SK-N-SH treated with all-trans-retinoic acid at 6 μM for 48 hours (cell line): ENCODE results near the gene FIBP.

Experiments used
- ATAC-seq: fragments of 200-7000 bp; cut with Tn5 transposase; 3 replicates; pipeline ENCODE4 v1.9.1; 2020; ENCODE audit warnings: mild to moderate bottlenecking, moderate library complexity
- BACH2 ChIP-seq: fragments of 250-450 bp; sonication (Bioruptor Pico); IDR thresholded peaks from 2 replicates; pipeline ENCODE4 v1.9.0; 2021; ENCODE audit warnings: mild to moderate bottlenecking, borderline replicate concordance
- CSDC2 ChIP-seq: fragments of 250-450 bp; sonication (Bioruptor Pico); IDR thresholded peaks from 2 replicates; pipeline ENCODE4 v1.5.0; 2020; ENCODE audit warnings: mild to moderate bottlenecking, moderate library complexity
- ESRRG ChIP-seq: fragments of 250-450 bp; sonication (Bioruptor Pico); IDR thresholded peaks from 2 replicates; pipeline ENCODE4 v1.6.1; 2021; ENCODE audit warnings: mild to moderate bottlenecking
- GLIS3 ChIP-seq: fragments of 250-450 bp; sonication (Bioruptor Pico); IDR thresholded peaks from 2 replicates; pipeline ENCODE4 v1.5.0; 2020; ENCODE audit warnings: mild to moderate bottlenecking, moderate library complexity
- ISL1 ChIP-seq: fragments of 250-450 bp; sonication (Bioruptor Pico); IDR thresholded peaks from 2 replicates; pipeline ENCODE4 v2.1.2; 2022; ENCODE audit warnings: mild to moderate bottlenecking, moderate library complexity
- OSR1 ChIP-seq: fragments of 250-450 bp; sonication (Bioruptor Pico); IDR thresholded peaks from 2 replicates; pipeline ENCODE4 v1.8.0; 2022; ENCODE audit warnings: moderate library complexity, mild to moderate bottlenecking, inconsistent platforms
- PPARA ChIP-seq: fragments of 250-450 bp; sonication (Bioruptor Pico); IDR thresholded peaks from 2 replicates; pipeline ENCODE4 v1.5.0; 2020; ENCODE audit warnings: mild to moderate bottlenecking, borderline replicate concordance
- RARB ChIP-seq: fragments of 250-450 bp; sonication (Bioruptor Pico); IDR thresholded peaks from 2 replicates; pipeline ENCODE4 v1.8.0; 2021; ENCODE audit warnings: mild to moderate bottlenecking, moderate library complexity
- SNAI2 ChIP-seq: fragments of 250-450 bp; sonication (Bioruptor Pico); IDR thresholded peaks from 2 replicates; pipeline ENCODE4 v1.5.0; 2020; ENCODE audit warnings: mild to moderate bottlenecking, moderate library complexity
- ZC3H10 ChIP-seq: fragments of 250-450 bp; sonication (Bioruptor Pico); IDR thresholded peaks from 2 replicates; pipeline ENCODE4 v1.5.1; 2021; ENCODE audit warnings: mild to moderate bottlenecking, moderate library complexity
- ZFP3 ChIP-seq: fragments of 250-450 bp; sonication (Bioruptor Pico); IDR thresholded peaks from 2 replicates; pipeline ENCODE4 v1.5.0; 2020; ENCODE audit warnings: mild to moderate bottlenecking, moderate library complexity
- ZFP30 ChIP-seq: fragments of 450-650 bp; formaldehyde crosslinking; IDR thresholded peaks from 2 replicates; pipeline ENCODE4 v1.5.0; 2022; ENCODE audit warnings: mild to moderate bottlenecking, moderate library complexity
- ZNF565 ChIP-seq: fragments of 450-650 bp; formaldehyde crosslinking; conservative IDR thresholded peaks from 2 replicates; pipeline ENCODE4 v1.5.0; 2020; ENCODE audit warnings: low read depth, mild to moderate bottlenecking, moderate library complexity
- TF ChIP-seq, protein P1 (sequence below): fragments of 250-450 bp; sonication (Bioruptor Pico); IDR thresholded peaks from 2 replicates; pipeline ENCODE4 v1.5.0; 2020; ENCODE audit warnings: mild to moderate bottlenecking, moderate library complexity
- TF ChIP-seq, protein P2 (sequence below): fragments of 250-450 bp; sonication (Bioruptor Pico); IDR thresholded peaks from 2 replicates; pipeline ENCODE4 v1.5.1; 2021; ENCODE audit warnings: mild to moderate bottlenecking, moderate library complexity
- TF ChIP-seq, protein P3 (sequence below): fragments of 250-450 bp; sonication (Bioruptor Pico); IDR thresholded peaks from 2 replicates; pipeline ENCODE4 v1.8.0; 2020; ENCODE audit warnings: mild to moderate bottlenecking, moderate library complexity, borderline replicate concordance
- TF ChIP-seq, protein P4 (sequence below): fragments of 250-450 bp; sonication (Bioruptor Pico); IDR thresholded peaks from 2 replicates; pipeline ENCODE4 v1.5.1; 2020; ENCODE audit warnings: low read depth, mild to moderate bottlenecking, moderate library complexity
- TF ChIP-seq, protein P5 (sequence below): fragments of 250-450 bp; sonication (Bioruptor Pico); IDR thresholded peaks from 2 replicates; pipeline ENCODE4 v1.8.0; 2021; ENCODE audit warnings: low read depth, mild to moderate bottlenecking, moderate library complexity, borderline replicate concordance

Gene FIBP

DNA sequence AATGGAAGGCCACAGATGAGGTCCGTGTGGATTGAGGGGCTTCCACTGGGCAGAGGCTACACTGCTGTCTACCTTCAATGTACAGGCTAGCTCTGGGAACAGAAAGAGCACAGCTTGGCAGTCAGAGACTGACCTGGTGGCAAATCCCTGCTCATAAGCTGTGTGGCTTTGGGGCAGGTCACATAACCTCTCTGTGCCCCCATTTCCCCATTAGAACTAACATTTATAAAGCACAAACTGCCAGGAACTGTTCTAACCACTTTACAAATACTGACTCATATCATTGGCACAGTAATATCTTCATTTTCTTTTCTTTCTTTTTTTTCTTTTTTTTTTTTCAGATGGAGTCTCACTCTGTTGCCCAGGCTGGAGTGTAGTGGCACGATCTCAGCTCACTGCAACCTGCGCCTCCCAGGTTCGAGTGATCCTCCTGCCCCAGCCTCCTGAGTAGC lies 8.8 kb upstream of the FIBP start:
- TF ChIP-seq SNAI2 (no peak), BACH2 (CRISPR knock-in tag) (no peak), CSDC2 (CRISPR knock-in tag) (no peak)

DNA sequence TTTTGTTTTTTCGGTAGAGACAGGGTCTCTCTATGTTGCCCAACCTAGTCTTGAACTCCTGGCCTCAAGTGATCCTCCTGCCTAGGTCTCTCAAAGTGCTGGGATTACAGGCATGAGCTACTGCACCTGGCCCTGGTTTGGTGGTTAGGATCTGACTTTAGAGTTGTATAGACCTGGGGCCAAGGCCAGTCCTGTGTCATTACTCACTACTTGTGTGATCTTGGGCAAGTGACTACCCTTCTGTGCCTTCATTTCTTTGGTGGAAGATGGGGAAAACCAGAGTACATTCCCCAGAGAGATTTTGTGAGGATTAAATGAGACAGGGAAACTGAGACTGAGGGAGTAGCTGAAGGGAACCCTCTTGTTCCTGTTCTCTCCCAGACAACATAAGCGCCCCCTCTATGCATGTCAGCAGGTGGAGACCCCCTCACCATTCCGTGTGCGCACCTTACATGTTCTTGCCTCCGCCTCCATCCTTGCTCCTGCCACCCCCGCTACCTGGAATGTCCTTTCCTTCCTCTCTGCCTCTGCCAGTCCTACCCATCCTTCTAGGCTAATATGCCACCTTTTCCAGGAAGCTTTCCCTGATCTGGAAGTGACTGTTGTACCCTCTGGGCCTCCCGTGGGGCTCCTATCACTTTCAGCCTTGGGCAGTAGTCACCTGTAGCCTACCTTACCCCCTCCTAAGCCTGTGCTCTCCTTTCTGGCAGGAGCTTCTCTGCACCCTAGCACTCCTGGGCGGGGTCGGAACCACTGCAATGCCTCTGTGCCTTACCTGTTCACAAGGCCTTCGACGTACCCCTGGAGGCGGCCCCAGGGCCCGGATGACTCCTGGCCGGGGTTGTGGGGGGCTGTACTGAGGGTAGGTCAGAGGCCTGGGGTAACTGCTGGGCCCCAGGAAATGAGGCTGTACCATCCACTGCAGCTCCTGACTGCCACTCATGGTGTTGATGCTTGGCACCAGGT lies 8.0 kb upstream of the FIBP start:
- ATAC-seq: no peak
- TF ChIP-seq, protein P1, sequence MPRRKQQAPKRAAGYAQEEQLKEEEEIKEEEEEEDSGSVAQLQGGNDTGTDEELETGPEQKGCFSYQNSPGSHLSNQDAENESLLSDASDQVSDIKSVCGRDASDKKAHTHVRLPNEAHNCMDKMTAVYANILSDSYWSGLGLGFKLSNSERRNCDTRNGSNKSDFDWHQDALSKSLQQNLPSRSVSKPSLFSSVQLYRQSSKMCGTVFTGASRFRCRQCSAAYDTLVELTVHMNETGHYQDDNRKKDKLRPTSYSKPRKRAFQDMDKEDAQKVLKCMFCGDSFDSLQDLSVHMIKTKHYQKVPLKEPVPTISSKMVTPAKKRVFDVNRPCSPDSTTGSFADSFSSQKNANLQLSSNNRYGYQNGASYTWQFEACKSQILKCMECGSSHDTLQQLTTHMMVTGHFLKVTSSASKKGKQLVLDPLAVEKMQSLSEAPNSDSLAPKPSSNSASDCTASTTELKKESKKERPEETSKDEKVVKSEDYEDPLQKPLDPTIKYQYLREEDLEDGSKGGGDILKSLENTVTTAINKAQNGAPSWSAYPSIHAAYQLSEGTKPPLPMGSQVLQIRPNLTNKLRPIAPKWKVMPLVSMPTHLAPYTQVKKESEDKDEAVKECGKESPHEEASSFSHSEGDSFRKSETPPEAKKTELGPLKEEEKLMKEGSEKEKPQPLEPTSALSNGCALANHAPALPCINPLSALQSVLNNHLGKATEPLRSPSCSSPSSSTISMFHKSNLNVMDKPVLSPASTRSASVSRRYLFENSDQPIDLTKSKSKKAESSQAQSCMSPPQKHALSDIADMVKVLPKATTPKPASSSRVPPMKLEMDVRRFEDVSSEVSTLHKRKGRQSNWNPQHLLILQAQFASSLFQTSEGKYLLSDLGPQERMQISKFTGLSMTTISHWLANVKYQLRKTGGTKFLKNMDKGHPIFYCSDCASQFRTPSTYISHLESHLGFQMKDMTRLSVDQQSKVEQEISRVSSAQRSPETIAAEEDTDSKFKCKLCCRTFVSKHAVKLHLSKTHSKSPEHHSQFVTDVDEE (CRISPR knock-in tag): no peak
- TF ChIP-seq PPARA (CRISPR knock-in tag) (no peak), SNAI2 (no peak), ZC3H10 (no peak), GLIS3 (CRISPR knock-in tag) (no peak), ZNF565 (no peak), CSDC2 (CRISPR knock-in tag) (no peak)

More for the DNA sequence above, 8.8 kb upstream of the FIBP start:
- ATAC-seq: no peak

DNA sequence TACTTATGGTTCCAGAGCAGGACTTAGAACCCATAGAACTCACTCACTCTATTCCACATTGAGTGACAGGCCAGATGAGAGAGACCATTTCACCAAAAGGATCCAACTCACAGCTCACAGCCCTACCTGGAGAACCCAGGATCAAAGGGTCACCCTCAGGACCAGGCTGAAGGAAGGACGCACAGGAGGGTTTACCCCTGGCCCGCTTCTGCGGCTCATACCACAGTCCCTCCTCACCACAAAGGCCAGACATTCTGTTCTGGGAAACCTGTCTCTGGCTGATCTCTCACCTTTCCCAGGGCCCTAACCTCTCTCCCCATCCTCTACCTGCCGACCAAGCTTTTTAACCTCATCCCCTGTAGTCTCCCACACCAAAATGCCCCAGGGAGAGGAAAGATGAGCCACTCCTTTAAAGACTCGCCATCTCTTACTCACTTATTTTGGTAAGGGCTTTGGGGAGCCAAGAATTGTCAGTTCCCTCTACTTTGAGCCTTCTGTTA lies 7.3 kb upstream of the FIBP start:
- TF ChIP-seq OSR1 (CRISPR knock-in tag) (no peak), BACH2 (CRISPR knock-in tag) (no peak), ZFP30 (CRISPR knock-in tag) (no peak), ESRRG (CRISPR knock-in tag) (no peak), ZNF565 (no peak), ZC3H10 (no peak), CSDC2 (CRISPR knock-in tag) (no peak), ISL1 (CRISPR knock-in tag) (no peak)
- TF ChIP-seq, protein P2, sequence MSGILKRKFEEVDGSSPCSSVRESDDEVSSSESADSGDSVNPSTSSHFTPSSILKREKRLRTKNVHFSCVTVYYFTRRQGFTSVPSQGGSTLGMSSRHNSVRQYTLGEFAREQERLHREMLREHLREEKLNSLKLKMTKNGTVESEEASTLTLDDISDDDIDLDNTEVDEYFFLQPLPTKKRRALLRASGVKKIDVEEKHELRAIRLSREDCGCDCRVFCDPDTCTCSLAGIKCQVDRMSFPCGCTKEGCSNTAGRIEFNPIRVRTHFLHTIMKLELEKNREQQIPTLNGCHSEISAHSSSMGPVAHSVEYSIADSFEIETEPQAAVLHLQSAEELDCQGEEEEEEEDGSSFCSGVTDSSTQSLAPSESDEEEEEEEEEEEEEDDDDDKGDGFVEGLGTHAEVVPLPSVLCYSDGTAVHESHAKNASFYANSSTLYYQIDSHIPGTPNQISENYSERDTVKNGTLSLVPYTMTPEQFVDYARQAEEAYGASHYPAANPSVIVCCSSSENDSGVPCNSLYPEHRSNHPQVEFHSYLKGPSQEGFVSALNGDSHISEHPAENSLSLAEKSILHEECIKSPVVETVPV (CRISPR knock-in tag): no peak
- TF ChIP-seq, protein P3, sequence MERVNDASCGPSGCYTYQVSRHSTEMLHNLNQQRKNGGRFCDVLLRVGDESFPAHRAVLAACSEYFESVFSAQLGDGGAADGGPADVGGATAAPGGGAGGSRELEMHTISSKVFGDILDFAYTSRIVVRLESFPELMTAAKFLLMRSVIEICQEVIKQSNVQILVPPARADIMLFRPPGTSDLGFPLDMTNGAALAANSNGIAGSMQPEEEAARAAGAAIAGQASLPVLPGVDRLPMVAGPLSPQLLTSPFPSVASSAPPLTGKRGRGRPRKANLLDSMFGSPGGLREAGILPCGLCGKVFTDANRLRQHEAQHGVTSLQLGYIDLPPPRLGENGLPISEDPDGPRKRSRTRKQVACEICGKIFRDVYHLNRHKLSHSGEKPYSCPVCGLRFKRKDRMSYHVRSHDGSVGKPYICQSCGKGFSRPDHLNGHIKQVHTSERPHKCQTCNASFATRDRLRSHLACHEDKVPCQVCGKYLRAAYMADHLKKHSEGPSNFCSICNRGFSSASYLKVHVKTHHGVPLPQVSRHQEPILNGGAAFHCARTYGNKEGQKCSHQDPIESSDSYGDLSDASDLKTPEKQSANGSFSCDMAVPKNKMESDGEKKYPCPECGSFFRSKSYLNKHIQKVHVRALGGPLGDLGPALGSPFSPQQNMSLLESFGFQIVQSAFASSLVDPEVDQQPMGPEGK (CRISPR knock-in tag): no peak
- TF ChIP-seq, all 23 proteins: peak for 0
- no peak for ATAC-seq

DNA sequence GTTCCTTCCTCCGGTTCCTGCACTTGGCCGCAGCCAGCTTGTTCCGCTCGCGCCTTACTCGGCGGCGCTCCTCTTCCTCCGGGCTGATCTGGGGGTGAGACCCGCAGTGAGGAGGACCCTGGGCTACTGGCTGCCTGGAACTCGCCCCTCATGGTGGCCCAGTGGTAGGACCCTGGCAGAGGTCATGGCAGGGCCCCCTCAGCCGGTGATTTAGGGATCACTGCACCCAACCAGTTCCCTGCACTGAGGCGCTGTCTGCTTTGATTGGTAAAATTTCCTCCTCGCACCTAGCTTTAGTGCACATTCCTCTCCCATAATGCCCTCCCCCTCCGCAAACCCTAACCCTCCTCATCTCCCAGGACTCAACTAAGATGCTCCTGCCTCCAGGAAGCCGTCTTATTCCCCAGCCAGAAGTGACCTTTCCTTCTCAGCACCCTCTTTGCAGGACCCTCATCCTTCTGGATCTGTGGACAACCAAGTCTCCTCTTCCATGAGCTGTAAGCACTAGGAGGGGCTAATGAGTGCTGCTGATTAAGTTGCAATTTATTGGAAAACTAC lies 5.8 kb upstream of the FIBP start:
- no peak for ATAC-seq
- TF ChIP-seq, protein P4, sequence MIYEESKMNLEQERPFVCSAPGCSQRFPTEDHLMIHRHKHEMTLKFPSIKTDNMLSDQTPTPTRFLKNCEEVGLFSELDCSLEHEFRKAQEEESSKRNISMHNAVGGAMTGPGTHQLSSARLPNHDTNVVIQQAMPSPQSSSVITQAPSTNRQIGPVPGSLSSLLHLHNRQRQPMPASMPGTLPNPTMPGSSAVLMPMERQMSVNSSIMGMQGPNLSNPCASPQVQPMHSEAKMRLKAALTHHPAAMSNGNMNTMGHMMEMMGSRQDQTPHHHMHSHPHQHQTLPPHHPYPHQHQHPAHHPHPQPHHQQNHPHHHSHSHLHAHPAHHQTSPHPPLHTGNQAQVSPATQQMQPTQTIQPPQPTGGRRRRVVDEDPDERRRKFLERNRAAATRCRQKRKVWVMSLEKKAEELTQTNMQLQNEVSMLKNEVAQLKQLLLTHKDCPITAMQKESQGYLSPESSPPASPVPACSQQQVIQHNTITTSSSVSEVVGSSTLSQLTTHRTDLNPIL: no peak
- TF ChIP-seq, all 23 proteins: peak for 0

DNA sequence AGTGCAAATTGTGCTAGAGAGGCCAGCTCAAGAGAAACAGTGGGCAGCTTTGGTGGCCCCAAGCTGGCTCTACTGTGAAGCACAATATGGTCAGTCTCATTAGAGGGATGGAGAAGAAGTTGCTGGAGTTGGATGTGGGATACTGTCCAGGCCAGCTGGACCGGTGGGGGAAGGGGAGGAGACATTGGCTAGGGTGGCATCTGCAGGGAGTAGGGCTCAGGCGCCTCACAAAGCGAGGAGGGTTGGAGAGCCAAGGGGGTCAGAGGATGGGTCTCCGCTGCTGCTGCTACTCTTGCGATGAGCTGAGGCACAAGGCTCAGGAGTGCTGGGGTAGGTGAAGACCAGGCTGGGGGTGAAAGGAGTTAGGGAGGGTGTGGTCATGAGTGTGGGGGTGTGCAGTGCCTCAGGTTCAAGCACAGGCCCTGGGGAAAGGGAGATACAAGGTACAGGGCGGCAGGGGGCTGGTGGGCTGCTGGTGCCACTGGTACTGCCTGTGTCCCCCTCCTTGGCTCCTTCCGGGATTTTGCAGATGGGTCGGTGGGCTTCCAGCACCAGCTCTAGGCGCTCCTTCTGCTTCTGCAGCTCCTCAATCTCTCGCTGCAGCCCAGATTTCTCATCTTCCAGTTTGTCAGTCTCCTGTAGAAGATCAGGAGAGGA lies 4.5 kb upstream of the FIBP start:
- TF ChIP-seq, protein P2 (CRISPR knock-in tag): no peak
- no peak for TF ChIP-seq CSDC2 (CRISPR knock-in tag)
- TF ChIP-seq ZFP3 (CRISPR knock-in tag): no peak
- no peak for TF ChIP-seq RARB (CRISPR knock-in tag)
- TF ChIP-seq, protein P5, sequence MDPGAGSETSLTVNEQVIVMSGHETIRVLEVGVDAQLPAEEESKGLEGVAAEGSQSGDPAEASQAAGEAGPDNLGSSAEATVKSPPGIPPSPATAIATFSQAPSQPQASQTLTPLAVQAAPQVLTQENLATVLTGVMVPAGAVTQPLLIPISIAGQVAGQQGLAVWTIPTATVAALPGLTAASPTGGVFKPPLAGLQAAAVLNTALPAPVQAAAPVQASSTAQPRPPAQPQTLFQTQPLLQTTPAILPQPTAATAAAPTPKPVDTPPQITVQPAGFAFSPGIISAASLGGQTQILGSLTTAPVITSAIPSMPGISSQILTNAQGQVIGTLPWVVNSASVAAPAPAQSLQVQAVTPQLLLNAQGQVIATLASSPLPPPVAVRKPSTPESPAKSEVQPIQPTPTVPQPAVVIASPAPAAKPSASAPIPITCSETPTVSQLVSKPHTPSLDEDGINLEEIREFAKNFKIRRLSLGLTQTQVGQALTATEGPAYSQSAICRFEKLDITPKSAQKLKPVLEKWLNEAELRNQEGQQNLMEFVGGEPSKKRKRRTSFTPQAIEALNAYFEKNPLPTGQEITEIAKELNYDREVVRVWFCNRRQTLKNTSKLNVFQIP: no peak
- TF ChIP-seq, protein P3 (CRISPR knock-in tag): no peak
- no peak for ATAC-seq
